Measurements from ENCODE around the gene CDC14A.

Gene CDC14A

DNA sequence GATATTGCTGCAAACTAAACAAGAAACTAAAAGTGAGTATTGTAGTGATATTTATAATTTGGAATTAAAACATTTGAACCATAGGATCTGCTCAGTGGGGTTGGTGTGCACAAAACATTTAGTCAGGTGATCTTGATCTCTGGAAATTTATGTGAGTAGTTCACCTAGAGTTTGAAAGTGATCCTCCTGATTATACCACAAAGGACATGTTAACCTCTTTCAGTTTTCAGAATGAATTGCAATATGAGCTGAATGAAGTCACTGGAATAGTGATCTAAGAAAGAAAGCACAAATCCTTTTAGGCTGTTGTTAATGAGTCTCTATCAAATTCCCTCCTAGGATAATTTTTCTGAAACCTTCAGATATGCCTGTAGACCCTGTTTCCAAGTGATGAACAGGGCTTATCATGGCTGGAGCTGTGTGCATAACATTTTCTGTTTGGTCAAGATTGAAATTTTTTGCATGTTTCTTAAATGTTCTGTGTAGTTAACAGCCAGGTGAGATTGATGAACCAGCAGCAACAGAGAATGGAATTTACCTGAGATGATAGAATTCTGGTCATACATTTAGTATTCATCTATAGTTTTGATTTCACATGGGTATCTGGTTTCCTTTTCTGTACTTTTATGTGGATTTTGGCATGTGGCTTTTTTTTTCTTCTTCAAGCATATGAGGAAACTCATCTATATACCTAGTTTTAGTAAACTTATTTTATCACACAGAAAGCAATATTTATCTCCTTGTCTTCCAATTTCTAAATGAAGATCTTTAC lies 25.5 kb downstream of the CDC14A start:
- H3K4me3 ChIP-seq (ENCODE audit: low read depth, low read length) = no peak overlapping the region
- TF ChIP-seq, protein P1, sequence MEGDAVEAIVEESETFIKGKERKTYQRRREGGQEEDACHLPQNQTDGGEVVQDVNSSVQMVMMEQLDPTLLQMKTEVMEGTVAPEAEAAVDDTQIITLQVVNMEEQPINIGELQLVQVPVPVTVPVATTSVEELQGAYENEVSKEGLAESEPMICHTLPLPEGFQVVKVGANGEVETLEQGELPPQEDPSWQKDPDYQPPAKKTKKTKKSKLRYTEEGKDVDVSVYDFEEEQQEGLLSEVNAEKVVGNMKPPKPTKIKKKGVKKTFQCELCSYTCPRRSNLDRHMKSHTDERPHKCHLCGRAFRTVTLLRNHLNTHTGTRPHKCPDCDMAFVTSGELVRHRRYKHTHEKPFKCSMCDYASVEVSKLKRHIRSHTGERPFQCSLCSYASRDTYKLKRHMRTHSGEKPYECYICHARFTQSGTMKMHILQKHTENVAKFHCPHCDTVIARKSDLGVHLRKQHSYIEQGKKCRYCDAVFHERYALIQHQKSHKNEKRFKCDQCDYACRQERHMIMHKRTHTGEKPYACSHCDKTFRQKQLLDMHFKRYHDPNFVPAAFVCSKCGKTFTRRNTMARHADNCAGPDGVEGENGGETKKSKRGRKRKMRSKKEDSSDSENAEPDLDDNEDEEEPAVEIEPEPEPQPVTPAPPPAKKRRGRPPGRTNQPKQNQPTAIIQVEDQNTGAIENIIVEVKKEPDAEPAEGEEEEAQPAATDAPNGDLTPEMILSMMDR (IDR thresholded peaks at IDR 0.05; ENCODE audit: low read depth, low read length) = no peak

DNA sequence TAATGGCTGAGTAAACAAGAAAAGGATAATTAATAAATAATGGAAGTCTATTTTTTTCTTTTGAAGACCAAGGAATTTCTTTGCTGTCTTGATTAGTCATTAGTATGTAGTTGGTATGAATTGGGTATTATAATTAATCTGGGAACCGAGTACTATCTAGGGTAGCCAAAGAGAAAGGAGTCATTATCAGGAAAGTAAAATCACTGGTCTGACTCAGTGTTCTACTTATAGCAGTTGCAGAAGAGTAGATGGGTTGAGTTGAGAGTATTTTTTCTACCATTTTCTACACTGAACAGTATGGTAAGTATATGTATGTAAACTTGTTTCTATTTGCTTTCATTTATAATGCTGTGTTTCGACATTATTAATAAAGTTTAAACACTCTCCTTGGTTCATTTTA lies 26.6 kb downstream of the CDC14A start:
- TF ChIP-seq, protein P1 (IDR thresholded peaks at IDR 0.05; ENCODE audit: low read depth, low read length) = no peak
- H3K4me3 ChIP-seq (ENCODE audit: low read depth, low read length) = no peak overlapping the region

DNA sequence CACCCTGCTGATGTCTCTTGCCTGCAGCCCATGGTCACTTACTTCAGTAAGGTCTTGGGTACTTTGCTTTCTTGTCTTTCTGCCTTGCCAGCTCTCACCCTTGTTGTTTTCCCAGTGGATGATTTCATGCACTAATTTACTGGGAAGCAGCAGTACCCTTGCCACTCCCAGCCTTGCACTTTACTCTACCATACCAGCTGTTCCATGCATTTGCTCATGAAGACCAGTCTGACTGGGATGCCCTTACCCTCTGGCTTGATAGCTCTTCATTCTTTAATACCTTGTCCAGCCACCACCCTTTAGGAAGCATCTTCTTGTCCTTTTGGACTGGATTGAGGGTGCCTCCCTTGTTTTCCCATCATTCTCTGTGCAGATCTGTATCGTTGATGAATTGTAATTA lies 28.3 kb downstream of the CDC14A start:
- TF ChIP-seq, protein P1 (IDR thresholded peaks at IDR 0.05; ENCODE audit: low read depth, low read length) = no peak
- no peak overlapping the region for H3K4me3 ChIP-seq (ENCODE audit: low read depth, low read length)

DNA sequence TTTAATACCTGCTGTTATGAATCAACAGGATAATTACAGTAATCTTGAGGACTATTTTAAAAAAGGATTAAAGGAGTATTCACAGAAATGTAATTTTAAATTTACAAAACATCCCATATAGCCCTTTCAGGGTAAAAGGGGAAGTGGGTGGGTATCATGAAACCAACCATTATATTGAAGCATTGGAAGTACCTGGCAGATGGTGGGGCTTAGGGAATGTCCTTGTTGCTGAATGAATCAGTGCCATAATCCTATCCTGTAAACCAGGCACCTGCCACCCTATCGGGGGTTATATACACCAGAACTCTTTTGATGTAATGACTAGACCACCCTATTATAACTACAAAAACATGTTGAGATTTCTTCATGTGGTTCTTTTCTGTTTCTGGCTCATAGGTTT lies 30.4 kb downstream of the CDC14A start:
- TF ChIP-seq, protein P1 (IDR thresholded peaks at IDR 0.05; ENCODE audit: low read depth, low read length) = no peak
- no peak overlapping the region for H3K4me3 ChIP-seq (ENCODE audit: low read depth, low read length)

DNA sequence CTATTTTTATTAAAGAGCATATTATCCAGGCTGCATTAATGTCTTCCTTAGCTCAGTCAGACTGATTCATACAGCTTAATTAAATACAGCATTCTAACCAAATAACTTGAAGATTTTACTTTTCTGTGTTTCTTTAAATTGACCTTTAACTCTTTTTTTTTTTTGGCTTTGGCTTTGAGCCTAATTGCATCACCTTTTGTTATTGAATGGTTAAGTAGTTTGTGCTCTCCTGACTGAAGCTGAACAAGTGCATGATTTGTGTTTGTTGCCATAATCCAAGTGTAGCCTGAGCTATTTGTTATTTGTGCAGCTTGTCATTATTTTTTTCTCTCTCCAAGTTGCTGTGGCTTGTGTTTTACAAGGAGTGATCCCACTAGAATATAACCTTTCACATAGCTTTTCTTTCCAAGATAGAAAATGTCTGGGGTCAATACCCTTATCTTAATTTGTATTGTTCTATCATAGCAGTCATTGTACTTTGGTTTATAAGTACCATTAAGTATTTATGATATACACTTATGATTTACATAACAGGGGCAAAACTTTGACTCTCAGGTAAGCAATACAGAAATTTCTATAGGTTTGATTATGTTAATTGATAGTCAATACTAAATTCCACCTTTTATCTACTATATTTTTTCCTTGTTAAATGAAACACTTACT lies 31.6 kb downstream of the CDC14A start:
- H3K4me3 ChIP-seq (ENCODE audit: low read depth, low read length) = no peak overlapping the region

DNA sequence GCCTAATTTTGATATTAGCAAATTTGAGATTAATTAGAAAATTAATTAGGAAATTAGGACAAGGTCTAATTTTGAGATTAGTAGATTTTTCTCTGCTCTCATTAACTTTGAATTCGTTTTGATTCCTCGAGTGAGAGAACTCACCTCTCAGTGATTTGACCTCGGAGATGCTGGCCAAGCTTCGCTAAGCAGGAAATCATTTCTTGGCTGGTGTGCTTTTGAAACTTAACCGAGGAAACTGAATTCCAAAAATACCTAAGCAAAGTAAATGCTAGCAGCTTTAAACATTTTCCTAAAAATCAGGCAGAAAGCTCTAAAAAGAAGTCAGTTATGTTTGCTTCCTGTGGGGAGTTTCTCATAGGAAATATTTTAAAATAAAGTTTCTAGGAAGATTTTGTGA lies 34.9 kb downstream of the CDC14A start:
- H3K4me3 ChIP-seq (ENCODE audit: low read depth, low read length) = no peak overlapping the region; the same call in 1 of the 2 replicates

More for the DNA sequence above, 31.6 kb downstream of the CDC14A start:
- TF ChIP-seq, protein P1 (IDR thresholded peaks at IDR 0.05; ENCODE audit: low read depth, low read length) = no peak

More for the DNA sequence above, 34.9 kb downstream of the CDC14A start:
- TF ChIP-seq, protein P1 (IDR thresholded peaks at IDR 0.05; ENCODE audit: low read depth, low read length) = no peak
